ENCODE data around the gene CAPN2. TPM values are rescaled to one million over a fixed set of nuclear protein-coding genes. Genes with fewer than 3 reads are reported as not detected.

The CAPN2 gene
- total and polyA plus RNA-seq, 4 donors: 76.2 to 152 (median 112) TPM

DNA sequence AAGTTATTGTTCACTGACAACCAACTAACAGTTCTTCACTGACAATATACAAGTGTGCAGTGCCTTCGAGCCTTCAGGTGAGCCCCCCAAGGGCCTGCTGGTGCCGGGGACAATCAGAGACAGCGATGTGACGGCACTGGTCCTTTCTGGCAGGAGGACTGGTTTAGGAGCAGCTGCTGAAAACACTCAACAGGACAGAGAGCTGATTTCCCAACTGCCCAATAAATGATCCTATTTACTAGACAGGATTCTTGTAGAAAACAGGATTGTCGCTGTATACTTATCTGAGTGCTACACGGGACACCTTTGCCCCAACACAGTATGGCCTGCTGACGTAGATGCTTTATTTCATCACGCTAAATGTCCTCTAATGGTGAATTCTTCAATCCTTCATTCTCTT is 68.0 kb downstream of the CAPN2 start:
- no peak overlapping the region for H3K27ac ChIP-seq (ENCODE audit: low read depth, low read length)
- H3K4me1 ChIP-seq (ENCODE audit: control insufficient read depth, insufficient read depth, low read length): no peaks in the 10 kb centered on the region
- peaks cover 33% of the 10 kb centered on the region for H3K36me3 ChIP-seq (ENCODE audit: control insufficient read depth, insufficient read depth, low read length)
- no peak overlapping the region for H3K4me3 ChIP-seq (ENCODE audit: low read depth, low read length)
- no peaks in the 10 kb centered on the region for H3K9me3 ChIP-seq (ENCODE audit: control insufficient read depth, insufficient read depth, low read length)
- DNase-seq (ENCODE audit: low read depth in 4 of 6, low spot score in 6 of 6): no peak
- WGBS (ENCODE audit: insufficient coverage): 88% methylated on average over 7 of the region's 8 CpGs
- no peaks in the 10 kb centered on the region for H3K27me3 ChIP-seq (ENCODE audit: control insufficient read depth, insufficient read depth, low read length)

DNA sequence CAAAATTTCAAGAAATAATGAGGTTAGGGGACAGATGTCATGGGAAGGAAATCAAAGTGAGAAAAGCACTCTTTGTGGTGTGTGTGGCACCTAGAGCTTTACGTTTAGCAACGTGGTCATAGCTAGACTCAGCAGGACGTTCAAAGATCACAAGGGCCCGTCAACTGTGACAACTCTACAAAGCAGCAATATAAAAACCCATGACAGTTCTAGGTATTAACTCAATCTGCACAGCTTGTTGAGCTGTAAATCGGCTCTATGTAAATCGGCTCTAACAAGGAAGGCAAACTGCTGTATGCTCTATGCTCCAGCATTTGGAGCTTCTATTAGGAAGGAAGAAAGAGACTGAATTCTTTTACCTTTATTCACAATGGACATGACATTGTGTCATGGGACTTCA is 68.6 kb downstream of the CAPN2 start:
- WGBS (ENCODE audit: insufficient coverage): no CpG with 5 or more reads among the region's 6 CpGs
- Histone ChIP-seq H3K27me3 (ENCODE audit: control insufficient read depth, insufficient read depth, low read length) (no peaks in the 10 kb centered on the region), H3K36me3 (ENCODE audit: control insufficient read depth, insufficient read depth, low read length) (peaks cover 36% of the 10 kb centered on the region), H3K4me1 (ENCODE audit: control insufficient read depth, insufficient read depth, low read length) (no peaks in the 10 kb centered on the region), H3K4me3 (ENCODE audit: low read depth, low read length) (no peak overlapping the region), H3K9me3 (ENCODE audit: control insufficient read depth, insufficient read depth, low read length) (no peaks in the 10 kb centered on the region), H3K27ac (ENCODE audit: low read depth, low read length) (no peak overlapping the region)
- peak in 1 of 6 donors; percentile 43 for DNase-seq (ENCODE audit: low read depth in 4 of 6, low spot score in 6 of 6)

DNA sequence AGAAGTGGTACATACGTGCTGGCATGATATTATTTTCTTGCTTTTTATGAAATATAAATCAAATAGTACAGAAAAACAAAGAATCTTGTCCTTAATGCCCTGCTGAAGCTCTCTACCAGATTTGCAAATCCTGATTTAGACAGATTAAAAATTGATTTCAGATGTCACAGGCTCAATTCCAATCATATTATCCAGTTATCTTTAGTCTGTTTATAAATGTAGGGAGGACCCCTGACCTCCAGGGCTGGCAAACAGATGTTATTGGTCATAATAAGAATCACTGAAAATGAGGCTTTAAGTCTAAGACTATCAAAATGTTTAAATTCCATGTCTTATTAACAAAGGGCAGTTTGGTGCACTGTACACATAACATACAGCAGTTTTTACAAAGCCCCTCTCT is 71.3 kb downstream of the CAPN2 start:
- WGBS (ENCODE audit: insufficient coverage): no CpG with 5 or more reads among the region's 1 CpG
- H3K9me3 ChIP-seq (ENCODE audit: control insufficient read depth, insufficient read depth, low read length): no peaks in the 10 kb centered on the region
- DNase-seq (ENCODE audit: low read depth in 4 of 6, low spot score in 6 of 6): no peak
- H3K27ac ChIP-seq (ENCODE audit: low read depth, low read length): no peak overlapping the region
- H3K27me3 ChIP-seq (ENCODE audit: control insufficient read depth, insufficient read depth, low read length): no peaks in the 10 kb centered on the region
- H3K36me3 ChIP-seq (ENCODE audit: control insufficient read depth, insufficient read depth, low read length): peaks cover 22% of the 10 kb centered on the region
- no peak overlapping the region for H3K4me3 ChIP-seq (ENCODE audit: low read depth, low read length)
- H3K4me1 ChIP-seq (ENCODE audit: control insufficient read depth, insufficient read depth, low read length): no peaks in the 10 kb centered on the region

- no peak for DNase-seq (ENCODE audit: low read depth in 4 of 6, low spot score in 6 of 6)
- no peak overlapping the region for H3K27ac ChIP-seq (ENCODE audit: low read depth, low read length)
- H3K9me3 ChIP-seq (ENCODE audit: control insufficient read depth, insufficient read depth, low read length): no peaks in the 10 kb centered on the region
- no peak overlapping the region for H3K4me3 ChIP-seq (ENCODE audit: low read depth, low read length)
- no CpG with 5 or more reads among the region's 4 CpGs for WGBS (ENCODE audit: insufficient coverage)
- peaks cover 16% of the 10 kb centered on the region for H3K36me3 ChIP-seq (ENCODE audit: control insufficient read depth, insufficient read depth, low read length)
- no peaks in the 10 kb centered on the region for H3K27me3 ChIP-seq (ENCODE audit: control insufficient read depth, insufficient read depth, low read length)
- no peaks in the 10 kb centered on the region for H3K4me1 ChIP-seq (ENCODE audit: control insufficient read depth, insufficient read depth, low read length)
Observed at GRCh38 chr1:223784541-223784940, 72.2 kb downstream of the CAPN2 start.

DNA sequence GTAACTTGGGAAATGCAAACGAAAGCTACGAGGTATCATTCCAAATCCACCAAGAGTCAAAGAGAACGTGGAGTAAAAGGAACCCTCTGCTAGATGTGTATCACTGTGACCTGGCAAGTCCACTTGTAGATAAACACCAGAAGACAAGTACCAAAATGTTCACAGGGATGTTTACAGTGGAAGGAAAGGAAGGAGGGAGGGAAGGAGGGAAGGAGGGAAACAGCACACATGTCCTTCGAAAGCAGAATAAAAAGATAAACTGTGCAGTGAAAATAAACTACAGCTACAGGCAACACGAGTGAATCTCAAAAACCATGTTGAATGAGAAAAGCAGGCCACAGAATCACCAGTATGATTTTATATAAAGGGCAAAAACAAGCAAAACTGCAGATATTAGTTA is 73.5 kb downstream of the CAPN2 start:
- H3K36me3 ChIP-seq (ENCODE audit: control insufficient read depth, insufficient read depth, low read length): peaks cover 22% of the 10 kb centered on the region
- no peak for DNase-seq (ENCODE audit: low read depth in 4 of 6, low spot score in 6 of 6)
- no peak overlapping the region for H3K4me3 ChIP-seq (ENCODE audit: low read depth, low read length)
- H3K27ac ChIP-seq (ENCODE audit: low read depth, low read length): no peak overlapping the region
- H3K27me3 ChIP-seq (ENCODE audit: control insufficient read depth, insufficient read depth, low read length): no peaks in the 10 kb centered on the region
- 79% methylated on average over 4 of the region's 5 CpGs for WGBS (ENCODE audit: insufficient coverage)
- no peaks in the 10 kb centered on the region for H3K9me3 ChIP-seq (ENCODE audit: control insufficient read depth, insufficient read depth, low read length)
- H3K4me1 ChIP-seq (ENCODE audit: control insufficient read depth, insufficient read depth, low read length): no peaks in the 10 kb centered on the region

DNA sequence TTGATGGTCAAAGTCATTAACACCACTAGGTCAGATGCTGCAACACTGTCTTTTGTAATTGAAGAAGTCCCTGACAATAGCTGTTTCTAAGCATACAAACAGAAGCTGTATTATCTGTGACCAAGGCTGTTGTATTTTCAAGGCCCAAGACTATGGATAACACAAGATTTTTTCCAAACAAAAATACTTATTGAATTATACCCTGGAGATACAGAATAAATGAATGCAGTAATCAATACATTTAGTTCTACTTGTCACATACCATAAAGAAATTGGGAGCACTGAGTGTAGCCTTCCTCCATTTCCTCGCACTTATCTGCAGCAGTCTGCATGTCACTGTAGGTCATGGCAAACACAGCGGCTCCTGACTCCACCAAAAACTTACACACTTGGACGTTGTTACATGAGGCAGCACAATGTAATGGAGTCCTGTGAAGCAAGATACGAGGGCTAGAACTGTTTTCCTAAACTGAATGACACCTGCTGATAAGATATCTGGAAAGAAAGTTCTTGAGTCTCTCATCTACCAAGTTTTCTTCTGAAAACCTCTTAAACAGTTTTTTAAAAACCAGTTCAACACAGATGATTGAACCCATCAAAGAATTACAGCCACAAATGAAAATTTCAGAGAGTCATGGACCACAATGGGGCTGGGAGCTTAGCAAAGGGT is 76.5 kb downstream of the CAPN2 start:
- no peak for DNase-seq (ENCODE audit: low read depth in 4 of 6, low spot score in 6 of 6)
- Histone ChIP-seq H3K36me3 (ENCODE audit: control insufficient read depth, insufficient read depth, low read length) (peaks cover 14% of the 10 kb centered on the region), H3K4me1 (ENCODE audit: control insufficient read depth, insufficient read depth, low read length) (no peaks in the 10 kb centered on the region), H3K27ac (ENCODE audit: low read depth, low read length) (no peak overlapping the region), H3K9me3 (ENCODE audit: control insufficient read depth, insufficient read depth, low read length) (no peaks in the 10 kb centered on the region), H3K4me3 (ENCODE audit: low read depth, low read length) (no peak overlapping the region), H3K27me3 (ENCODE audit: control insufficient read depth, insufficient read depth, low read length) (no peaks in the 10 kb centered on the region)
- WGBS (ENCODE audit: insufficient coverage): no CpG with 5 or more reads among the region's 4 CpGs

DNA sequence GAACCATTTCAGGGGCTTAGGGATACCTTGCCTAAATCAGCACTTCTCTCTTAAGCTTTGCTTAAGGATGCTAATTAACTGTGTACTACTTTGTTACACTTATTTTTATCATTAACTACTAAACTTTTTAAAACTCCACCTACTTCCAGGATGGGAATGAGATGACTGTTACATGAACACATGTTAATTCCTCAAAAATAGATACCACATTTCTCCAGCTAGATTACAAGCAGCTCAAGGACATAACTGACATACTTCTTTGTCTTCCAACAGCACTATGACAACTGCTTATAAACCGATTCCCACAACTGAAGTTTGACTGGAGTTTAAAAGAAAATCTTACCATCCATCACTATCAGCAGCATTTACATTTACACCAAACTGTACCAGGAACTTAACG is 79.7 kb downstream of the CAPN2 start:
- no peak overlapping the region for H3K4me3 ChIP-seq (ENCODE audit: low read depth, low read length)
- no peak overlapping the region for H3K27ac ChIP-seq (ENCODE audit: low read depth, low read length)
- no peaks in the 10 kb centered on the region for H3K27me3 ChIP-seq (ENCODE audit: control insufficient read depth, insufficient read depth, low read length)
- H3K36me3 ChIP-seq (ENCODE audit: control insufficient read depth, insufficient read depth, low read length): peaks cover 16% of the 10 kb centered on the region
- H3K4me1 ChIP-seq (ENCODE audit: control insufficient read depth, insufficient read depth, low read length): no peaks in the 10 kb centered on the region
- H3K9me3 ChIP-seq (ENCODE audit: control insufficient read depth, insufficient read depth, low read length): no peaks in the 10 kb centered on the region
- DNase-seq (ENCODE audit: low read depth in 4 of 6, low spot score in 6 of 6): no peak
- 52% methylated on average over 2 of the region's 2 CpGs for WGBS (ENCODE audit: insufficient coverage)

GRCh38 chr1:223793716-223794115 is 81.4 kb downstream of the CAPN2 start:
- H3K4me3 ChIP-seq (ENCODE audit: low read depth, low read length): no peak overlapping the region
- DNase-seq (ENCODE audit: low read depth in 4 of 6, low spot score in 6 of 6): no peak
- no peaks in the 10 kb centered on the region for H3K9me3 ChIP-seq (ENCODE audit: control insufficient read depth, insufficient read depth, low read length)
- H3K4me1 ChIP-seq (ENCODE audit: control insufficient read depth, insufficient read depth, low read length): no peaks in the 10 kb centered on the region
- H3K27me3 ChIP-seq (ENCODE audit: control insufficient read depth, insufficient read depth, low read length): no peaks in the 10 kb centered on the region
- no peak overlapping the region for H3K27ac ChIP-seq (ENCODE audit: low read depth, low read length)
- peaks cover 24% of the 10 kb centered on the region for H3K36me3 ChIP-seq (ENCODE audit: control insufficient read depth, insufficient read depth, low read length)
- no CpG with 5 or more reads among the region's 4 CpGs for WGBS (ENCODE audit: insufficient coverage)

GRCh38 chr1:223794136-223794880 is 82.0 kb downstream of the CAPN2 start:
- 82% methylated on average over 2 of the region's 9 CpGs for WGBS (ENCODE audit: insufficient coverage)
- H3K36me3 ChIP-seq (ENCODE audit: control insufficient read depth, insufficient read depth, low read length): peaks cover 26% of the 10 kb centered on the region
- H3K4me3 ChIP-seq (ENCODE audit: low read depth, low read length): no peak overlapping the region
- no peaks in the 10 kb centered on the region for H3K9me3 ChIP-seq (ENCODE audit: control insufficient read depth, insufficient read depth, low read length)
- H3K27me3 ChIP-seq (ENCODE audit: control insufficient read depth, insufficient read depth, low read length): no peaks in the 10 kb centered on the region
- no peaks in the 10 kb centered on the region for H3K4me1 ChIP-seq (ENCODE audit: control insufficient read depth, insufficient read depth, low read length)
- no peak overlapping the region for H3K27ac ChIP-seq (ENCODE audit: low read depth, low read length)
- DNase-seq (ENCODE audit: low read depth in 4 of 6, low spot score in 6 of 6): no peak

- no peak for DNase-seq (ENCODE audit: low read depth in 4 of 6, low spot score in 6 of 6)
- Histone ChIP-seq H3K4me1 (ENCODE audit: control insufficient read depth, insufficient read depth, low read length) (no peaks in the 10 kb centered on the region), H3K9me3 (ENCODE audit: control insufficient read depth, insufficient read depth, low read length) (no peaks in the 10 kb centered on the region), H3K36me3 (ENCODE audit: control insufficient read depth, insufficient read depth, low read length) (peaks cover 21% of the 10 kb centered on the region), H3K27ac (ENCODE audit: low read depth, low read length) (no peak overlapping the region), H3K4me3 (ENCODE audit: low read depth, low read length) (no peak overlapping the region), H3K27me3 (ENCODE audit: control insufficient read depth, insufficient read depth, low read length) (no peaks in the 10 kb centered on the region)
- WGBS (ENCODE audit: insufficient coverage): 87% methylated on average over 7 of the region's 7 CpGs
Observed at GRCh38 chr1:223796210-223796609, 83.9 kb downstream of the CAPN2 start.

All from spinal cord (tissue), 10 donors.